BLaER1 treated with 17β-estradiol and CSF1 and Interleukin-3, amounts not matched to agents 10 nM and 100 nM (cell line): ENCODE measurements around the gene SCAANT1.

ENCODE experiments used
- H3K27ac ChIP-seq, 11 experiments: shearing (Covaris generic); formaldehyde crosslinking; 2 replicates each; pipeline ENCODE4 v1.8.1; 2022
- H3K27me3 ChIP-seq, 11 experiments: shearing (Covaris generic); formaldehyde crosslinking; 2 replicates each; pipeline ENCODE4 v1.8.1; 2022
- H3K36me3 ChIP-seq, 11 experiments: shearing (Covaris generic); formaldehyde crosslinking; 2 replicates each; pipeline ENCODE4 v1.8.1; 2022
- H3K4me1 ChIP-seq, 10 experiments: shearing (Covaris generic); formaldehyde crosslinking; 2 replicates each; pipeline ENCODE4 v1.8.1; 2022
- H3K4me2 ChIP-seq, 11 experiments: shearing (Covaris generic); formaldehyde crosslinking; 2 replicates each; pipeline ENCODE4 v1.8.1; 2022
- H3K4me3 ChIP-seq, 10 experiments: shearing (Covaris generic); formaldehyde crosslinking; 2 replicates each; pipeline ENCODE4 v1.8.1; 2022
- H3K9ac ChIP-seq, 11 experiments: shearing (Covaris generic); formaldehyde crosslinking; 2 replicates each; pipeline ENCODE4 v1.8.1; 2022
- H3K9me3 ChIP-seq, 11 experiments: shearing (Covaris generic); formaldehyde crosslinking; replicated peaks in 1 of 11; 2 replicates each; pipeline ENCODE4 v1.8.1; 2022
- H4K20me1 ChIP-seq, 11 experiments: shearing (Covaris generic); formaldehyde crosslinking; 2 replicates each; pipeline ENCODE4 v1.8.1; 2022
- Cebpa-rat ChIP-seq, 11 experiments: shearing (Covaris generic); IDR thresholded peaks; 2 replicates each; pipeline ENCODE4 v1.8.1; 2022

Gene SCAANT1

DNA sequence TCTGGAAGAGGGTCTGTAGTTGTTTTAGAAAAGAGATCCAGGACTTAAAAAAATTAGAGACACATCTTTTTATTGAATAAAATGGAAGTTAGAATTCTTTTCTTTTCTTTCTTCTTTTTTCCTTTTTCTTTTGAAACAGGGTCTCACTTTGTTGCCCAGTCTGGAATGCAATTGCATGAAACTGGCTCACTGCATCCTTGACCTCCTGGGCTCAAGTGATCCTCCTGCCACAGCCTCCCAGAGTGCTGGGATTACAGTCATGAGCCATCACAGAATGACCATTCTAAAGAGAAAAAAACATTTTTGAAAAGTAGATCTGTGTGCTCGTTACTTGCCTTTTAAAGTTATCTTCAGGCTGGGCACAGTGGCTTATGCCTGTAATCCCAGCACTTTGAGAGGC is 45.0 kb downstream of the SCAANT1 start:
- H3K4me1 ChIP-seq: peaks cover 19 to 43% (median 27%) of the 10 kb centered on the region in 10 experiments
- H3K27ac ChIP-seq: no peak overlapping the region
- H3K4me2 ChIP-seq: 0 out of 22 replicates have a peak overlapping the region, but pooled peaks of 1 of the 11 experiments have one; percentile 7
- H4K20me1 ChIP-seq: peaks cover 19 to 64% (median 41%) of the 10 kb centered on the region in 11 experiments; a peak in 18 of 22 replicates
- no peaks in the 10 kb centered on the region for H3K27me3 ChIP-seq
- no peak overlapping the region for H3K9ac ChIP-seq
- H3K36me3 ChIP-seq: peaks cover 10 to 38% (median 22%) of the 10 kb centered on the region in 11 experiments; a peak in 20 of 22 replicates
- H3K9me3 ChIP-seq: no peaks in the 10 kb centered on the region
- TF ChIP-seq Cebpa-rat (IDR thresholded peaks at IDR 0.05): no peak
- no peak overlapping the region for H3K4me3 ChIP-seq

DNA sequence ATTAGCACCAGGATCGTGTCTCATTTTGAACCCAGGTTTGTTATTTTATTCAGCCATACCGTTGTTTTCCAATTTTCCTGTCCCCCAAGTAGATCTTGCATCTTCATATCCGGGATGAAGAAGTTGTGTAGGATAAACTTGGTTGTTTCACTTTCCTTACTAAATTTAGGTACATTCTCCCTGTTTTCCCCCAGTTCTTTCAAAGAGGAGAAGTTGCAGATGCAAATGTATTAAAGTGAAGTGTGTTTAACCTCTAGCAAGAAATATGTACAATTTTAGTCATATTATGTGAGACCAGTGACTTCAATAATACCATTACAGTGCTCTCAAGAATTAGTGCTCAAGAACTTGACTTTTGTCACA is 47.2 kb downstream of the SCAANT1 start:
- Histone ChIP-seq H4K20me1 (peaks cover 5 to 66% (median 33%) of the 10 kb centered on the region in 11 experiments; a peak in 16 of 22 replicates), H3K9me3 (no peaks in the 10 kb centered on the region), H3K9ac (peak overlapping the region; percentile 97 to 100 (median 99)), H3K36me3 (peaks cover 10 to 38% (median 22%) of the 10 kb centered on the region in 11 experiments; a peak in 20 of 22 replicates), H3K27me3 (no peaks in the 10 kb centered on the region), H3K4me2 (peak overlapping the region; percentile 76 to 94 (median 83)), H3K27ac (peak overlapping the region; percentile 96 to 100 (median 99)), H3K4me3 (peak overlapping the region; percentile 81 to 95 (median 90)), H3K4me1 (peaks cover 27 to 49% (median 30%) of the 10 kb centered on the region in 10 experiments)
- no peak for TF ChIP-seq Cebpa-rat (IDR thresholded peaks at IDR 0.05)

DNA sequence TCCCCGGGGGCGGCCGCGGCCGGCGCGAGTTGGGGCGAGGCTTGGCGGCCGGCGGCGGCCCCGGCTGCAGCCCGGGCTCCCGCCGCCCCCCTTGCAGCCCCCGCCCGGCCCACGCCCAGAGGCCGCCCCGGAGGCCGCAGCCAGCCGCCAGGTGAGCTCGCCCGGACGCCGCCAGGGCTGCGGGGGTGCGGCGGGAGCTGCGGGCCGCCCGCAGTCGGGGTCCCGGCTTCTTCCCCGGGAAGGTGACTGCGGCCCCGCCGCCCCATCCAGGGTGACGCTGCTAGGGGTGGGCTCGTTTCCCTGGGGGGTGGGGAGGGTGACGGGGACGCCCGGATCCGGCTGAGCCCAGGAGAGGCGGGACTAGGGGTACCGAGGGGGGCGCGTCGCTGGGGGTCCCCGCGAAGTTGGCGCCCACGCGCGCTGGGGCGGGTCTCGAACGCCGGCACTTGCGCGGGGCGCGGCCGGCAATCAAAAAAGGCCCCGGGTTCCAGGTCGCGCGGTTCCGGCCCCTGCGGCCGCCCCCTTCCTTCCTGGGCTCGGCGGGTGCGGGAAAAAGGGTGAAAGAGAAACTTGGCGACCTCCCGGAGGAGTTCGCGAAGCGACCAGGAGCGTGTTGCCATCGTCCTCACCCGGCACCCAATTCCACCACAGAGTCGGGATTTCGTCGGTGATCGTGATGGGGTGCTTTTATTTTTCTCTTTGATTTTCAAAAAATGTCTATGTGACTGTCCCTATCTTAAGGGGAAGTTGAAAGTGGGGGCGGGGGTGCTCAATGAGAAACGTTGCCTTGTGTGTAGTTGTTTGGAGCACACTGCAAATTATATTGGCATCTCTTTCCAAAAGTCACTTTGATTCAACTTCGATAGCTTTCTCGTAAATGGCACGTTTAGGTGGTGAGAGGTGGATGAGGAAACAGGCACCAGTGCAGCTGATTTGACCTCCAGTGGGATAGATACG is 47.9 kb downstream of the SCAANT1 start:
- H3K36me3 ChIP-seq: peaks cover 4 to 34% (median 19%) of the 10 kb centered on the region in 11 experiments; a peak in 20 of 22 replicates
- H4K20me1 ChIP-seq: peaks cover 3 to 66% (median 33%) of the 10 kb centered on the region in 11 experiments; a peak in 17 of 22 replicates
- no peaks in the 10 kb centered on the region for H3K9me3 ChIP-seq
- peak overlapping the region; percentile 96 to 100 (median 99) for H3K27ac ChIP-seq
- H3K9ac ChIP-seq: peak overlapping the region; percentile 97 to 100 (median 99)
- H3K4me3 ChIP-seq: peak overlapping the region; percentile 81 to 95 (median 90)
- no peaks in the 10 kb centered on the region for H3K27me3 ChIP-seq
- TF ChIP-seq Cebpa-rat (IDR thresholded peaks at IDR 0.05): no peak
- H3K4me1 ChIP-seq: peaks cover 27 to 46% (median 30%) of the 10 kb centered on the region in 10 experiments
- peak overlapping the region; percentile 76 to 94 (median 83) for H3K4me2 ChIP-seq

DNA sequence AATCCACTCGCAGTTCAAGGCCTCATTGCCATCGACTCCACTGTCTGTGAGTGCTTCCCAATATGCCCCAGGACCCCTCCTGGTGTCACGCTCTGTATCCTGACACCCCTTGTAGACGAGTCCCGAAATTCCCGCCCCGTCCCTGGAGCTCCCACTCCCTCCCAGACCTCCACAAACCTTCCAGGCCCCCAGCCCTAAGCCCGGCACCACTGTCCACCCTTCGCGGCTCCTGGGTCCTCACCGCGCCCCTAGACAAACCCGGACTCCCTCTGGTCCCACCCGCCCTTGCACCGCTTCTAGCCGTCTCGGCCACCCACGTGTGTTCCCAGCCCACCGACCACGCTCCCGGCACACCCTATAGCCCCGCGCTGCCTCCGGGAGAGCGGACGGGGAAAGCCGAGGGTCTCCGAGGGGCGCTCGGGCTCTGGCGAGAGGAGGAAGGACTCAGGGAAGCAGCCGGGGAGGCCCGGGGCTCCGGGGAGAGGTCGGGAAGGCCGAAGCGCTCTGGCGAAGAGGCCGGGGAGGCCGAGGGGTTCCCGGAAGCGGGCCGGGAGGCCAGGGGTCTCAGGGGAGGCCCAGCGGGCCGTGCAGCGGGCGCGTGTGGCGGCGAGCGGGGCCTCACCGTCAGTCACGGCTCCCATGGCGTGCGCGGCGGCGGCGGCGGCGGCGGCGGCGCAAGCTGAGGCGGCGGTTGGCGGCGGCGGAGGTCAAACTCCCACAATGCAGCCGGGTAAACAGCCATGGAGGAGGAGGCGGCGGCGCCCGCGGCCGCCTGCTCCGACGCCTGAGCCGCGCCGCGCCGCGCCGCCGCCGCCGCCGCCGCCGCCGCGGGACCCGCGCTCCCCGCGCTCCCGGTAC is 48.8 kb downstream of the SCAANT1 start, which contains the start of the genes ATXN7 and THOC7:
Gene ATXN7, plus strand, starts transcription at position 718 of the 858 bp plus-strand sequence. CDS start 48,732 bp downstream, outside the sequence.
Gene THOC7, minus strand, starts transcription at position 656 of the 858 bp plus-strand sequence. Its CDS starts 15 bp downstream, at position 641.
- Histone ChIP-seq H3K36me3 (peaks cover 4 to 30% (median 18%) of the 10 kb centered on the region in 11 experiments; a peak in 21 of 22 replicates), H3K4me2 (peak within 1 kb of the TSS; percentile 82 to 98 (median 93)), H3K4me3 (peak within 1 kb of the TSS; percentile 81 to 95 (median 90)), H3K27me3 (no peaks in the 10 kb centered on the region), H3K27ac (peak within 1 kb of the TSS; percentile 96 to 100 (median 99)), H3K9me3 (no peaks in the 10 kb centered on the region), H3K9ac (peak within 1 kb of the TSS; percentile 97 to 100 (median 99)), H3K4me1 (peaks cover 27 to 55% (median 30%) of the 10 kb centered on the region in 10 experiments), H4K20me1 (peaks cover 12 to 66% (median 35%) of the 10 kb centered on the region in 11 experiments; a peak in 17 of 22 replicates)
- TF ChIP-seq Cebpa-rat (IDR thresholded peaks at IDR 0.05): no peak

DNA sequence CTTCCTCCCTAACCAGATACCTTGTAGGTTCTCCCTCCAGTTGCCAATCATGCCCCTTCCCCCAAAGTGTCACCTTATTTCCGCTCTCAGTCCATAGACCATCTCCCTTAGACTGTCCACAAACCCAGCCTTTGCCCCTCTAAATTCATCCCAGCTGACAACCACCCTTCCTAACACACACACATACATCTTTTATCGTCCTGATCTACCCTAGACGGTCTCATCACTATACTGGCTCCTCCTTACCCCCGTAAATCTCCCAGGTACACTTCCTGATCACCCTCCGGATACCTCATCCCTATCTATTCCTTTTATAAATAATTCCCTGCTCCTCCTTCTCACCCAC is 49.4 kb downstream of the SCAANT1 start:
- Histone ChIP-seq H3K9ac (peak overlapping the region; percentile 97 to 100 (median 99)), H3K36me3 (peaks cover 4 to 25% (median 18%) of the 10 kb centered on the region in 11 experiments; a peak in 21 of 22 replicates), H4K20me1 (peaks cover 13 to 66% (median 37%) of the 10 kb centered on the region in 11 experiments; a peak in 18 of 22 replicates), H3K4me2 (peak overlapping the region; percentile 76 to 98 (median 93)), H3K27me3 (no peaks in the 10 kb centered on the region), H3K4me3 (peak overlapping the region; percentile 81 to 95 (median 90)), H3K9me3 (no peaks in the 10 kb centered on the region), H3K4me1 (peaks cover 27 to 56% (median 30%) of the 10 kb centered on the region in 10 experiments), H3K27ac (peak overlapping the region; percentile 96 to 100 (median 99))
- no peak for TF ChIP-seq Cebpa-rat (IDR thresholded peaks at IDR 0.05)
